Parathyroid adenoma (tissue), 2 donors: ENCODE data around the gene CCDC117.
A peak's percentile ranks its signal among the peaks of the same experiment; 100 is the strongest.
"Not testable (repeated sequence)": the region's sequence is repeated elsewhere in the genome, so short reads cannot be mapped to it uniquely, and the experiment has no call there.

Experiments used
- H2AFZ ChIP-seq: fragments of 300-600 bp; sonication (generic); one replicate; pipeline ENCODE4 v1.7.0; 2017; ENCODE audit warnings: antibody characterized with exemption, mild to moderate bottlenecking
- H3K27ac ChIP-seq: fragments of 300-600 bp; sonication (generic); one replicate; pipeline ENCODE4 v1.7.0; 2017
- H3K27me3 ChIP-seq: fragments of 300-600 bp; sonication (generic); one replicate; pipeline ENCODE4 v1.7.0; 2017; ENCODE audit warnings: low read length; ENCODE audit not compliant: control insufficient read depth, insufficient read depth
- H3K36me3 ChIP-seq: fragments of 300-600 bp; sonication (generic); one replicate; pipeline ENCODE4 v1.7.0; 2017; ENCODE audit warnings: low read length; ENCODE audit not compliant: control insufficient read depth, insufficient read depth
- H3K4me1 ChIP-seq: fragments of 300-600 bp; sonication (generic); one replicate; pipeline ENCODE4 v1.7.0; 2017; ENCODE audit warnings: control low read depth
- H3K4me2 ChIP-seq: fragments of 300-600 bp; sonication (generic); one replicate; pipeline ENCODE4 v1.7.0; 2017; ENCODE audit warnings: low read length
- H3K4me3 ChIP-seq: fragments of 300-600 bp; sonication (generic); one replicate; pipeline ENCODE4 v1.7.0; 2017; ENCODE audit warnings: low read depth, low read length
- H3K79me2 ChIP-seq: fragments of 300-600 bp; sonication (generic); one replicate; pipeline ENCODE4 v1.7.0; 2017; ENCODE audit warnings: control low read depth
- H3K9ac ChIP-seq: fragments of 300-600 bp; sonication (generic); one replicate; pipeline ENCODE4 v1.7.0; 2017; ENCODE audit warnings: mild to moderate bottlenecking
- H3K9me3 ChIP-seq: fragments of 300-600 bp; sonication (generic); one replicate; pipeline ENCODE4 v1.7.0; 2017; ENCODE audit warnings: low read length; ENCODE audit not compliant: control insufficient read depth
- CTCF ChIP-seq: fragments of 300-600 bp; sonication (generic); IDR thresholded peaks from one replicate; pipeline ENCODE4 v1.7.0; 2017; ENCODE audit warnings: antibody characterized with exemption, mild to moderate bottlenecking
- donor health status: primary hyperparathyroidism.

The CCDC117 gene

DNA sequence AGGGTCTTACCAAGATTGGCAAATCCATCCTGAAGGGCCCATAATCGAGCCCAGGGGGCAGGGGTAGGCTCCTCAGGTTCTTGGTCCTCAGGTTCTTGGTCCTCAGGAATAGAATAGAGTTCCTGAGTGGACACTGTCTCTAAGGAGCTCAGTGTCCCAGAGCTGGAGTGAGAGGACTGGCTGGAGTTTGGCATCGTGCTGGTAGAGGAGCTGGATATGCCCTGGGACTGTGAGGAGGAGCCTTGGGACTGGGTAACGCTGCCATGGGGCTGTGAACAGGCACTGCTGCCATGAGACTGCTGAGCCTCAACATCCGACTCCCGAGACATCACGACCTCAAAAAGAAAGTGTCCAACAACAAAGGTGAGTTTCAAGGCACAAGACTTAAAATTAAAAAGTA lies 38.1 kb upstream of the CCDC117 start:
- no peaks in the 10 kb centered on the region for H3K4me1 ChIP-seq
- no peaks in the 10 kb centered on the region for H3K9me3 ChIP-seq
- H2AFZ ChIP-seq = no peak overlapping the region
- TF ChIP-seq CTCF = no peak
- no peaks in the 10 kb centered on the region for H3K36me3 ChIP-seq
- no peak overlapping the region for H3K9ac ChIP-seq
- H3K27me3 ChIP-seq = no peaks in the 10 kb centered on the region
- H3K4me3 ChIP-seq = no peak overlapping the region
- H3K79me2 ChIP-seq = no peaks in the 10 kb centered on the region
- H3K4me2 ChIP-seq = no peak overlapping the region
- no peak overlapping the region for H3K27ac ChIP-seq

DNA sequence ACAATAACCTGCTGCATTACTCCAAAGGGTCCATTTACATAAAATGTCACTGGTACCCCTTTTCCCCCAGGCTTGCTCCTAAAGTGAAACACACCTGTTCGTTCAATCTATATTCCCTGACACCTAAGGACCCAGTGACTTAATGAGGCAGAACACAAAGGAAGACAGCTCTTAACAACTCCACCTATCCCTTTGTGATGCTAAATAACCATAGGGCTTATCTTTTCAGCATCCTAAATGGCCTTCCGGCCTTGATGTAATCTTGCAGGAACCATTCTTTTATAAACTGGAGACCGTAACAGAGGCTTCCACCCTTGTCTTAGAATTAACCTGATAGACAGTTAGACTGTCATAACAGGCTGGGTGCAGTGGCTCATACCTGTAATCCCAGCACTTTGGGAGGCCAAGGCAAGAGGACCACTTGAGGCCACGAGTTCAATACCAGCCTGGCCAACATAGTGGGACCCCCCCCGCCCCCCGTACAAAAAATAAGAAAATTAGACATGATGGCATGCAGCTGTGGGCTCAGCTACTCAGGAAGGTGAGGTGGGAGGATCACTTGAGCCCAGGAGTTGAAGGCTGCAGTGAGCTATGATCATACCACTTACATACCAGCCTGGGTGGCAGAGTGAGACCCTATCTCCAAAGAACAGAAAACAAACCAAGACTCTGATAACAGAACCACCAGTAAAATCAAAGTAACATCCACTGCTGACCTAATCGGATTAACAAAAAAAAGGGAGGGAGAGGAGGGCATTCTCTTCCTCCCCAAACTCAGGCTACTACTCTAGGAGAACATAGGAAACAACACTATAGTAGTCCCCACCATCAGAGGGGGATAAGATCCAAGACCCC lies 36.0 kb upstream of the CCDC117 start:
- H3K27me3 ChIP-seq = no peaks in the 10 kb centered on the region
- H2AFZ ChIP-seq = no peak overlapping the region
- no peaks in the 10 kb centered on the region for H3K4me1 ChIP-seq
- no peaks in the 10 kb centered on the region for H3K9me3 ChIP-seq
- no peak overlapping the region for H3K9ac ChIP-seq
- H3K4me3 ChIP-seq = no peak overlapping the region
- no peaks in the 10 kb centered on the region for H3K36me3 ChIP-seq
- TF ChIP-seq CTCF = no peak
- H3K79me2 ChIP-seq = no peaks in the 10 kb centered on the region
- no peak overlapping the region for H3K27ac ChIP-seq
- no peak overlapping the region for H3K4me2 ChIP-seq

DNA sequence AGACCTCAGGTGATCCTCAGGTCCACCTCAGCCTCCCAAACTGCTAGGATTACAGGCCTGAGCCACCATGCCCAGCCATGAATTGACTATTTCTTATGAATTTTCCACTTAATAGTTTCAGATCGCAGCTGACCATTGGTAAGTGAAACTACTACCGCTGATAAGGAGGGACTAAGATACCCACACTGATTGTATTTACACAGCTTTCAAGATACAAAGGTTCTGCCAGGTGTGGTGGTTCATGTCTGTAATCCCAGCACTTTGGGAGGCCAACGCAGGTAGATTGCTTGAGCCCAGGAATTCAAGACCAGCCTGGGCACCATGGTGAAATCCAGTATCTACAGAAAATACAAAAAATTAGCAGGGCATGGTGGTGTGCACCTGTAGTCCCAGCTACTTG lies 34.8 kb upstream of the CCDC117 start:
- Histone ChIP-seq H3K4me2 (no peak overlapping the region), H3K9me3 (no peaks in the 10 kb centered on the region), H3K79me2 (no peaks in the 10 kb centered on the region), H3K27me3 (no peaks in the 10 kb centered on the region), H3K4me3 (no peak overlapping the region), H3K4me1 (no peaks in the 10 kb centered on the region), H3K36me3 (no peaks in the 10 kb centered on the region), H3K9ac (no peak overlapping the region), H2AFZ (no peak overlapping the region), H3K27ac (no peak overlapping the region)
- TF ChIP-seq CTCF = no peak

- not testable (repeated sequence) for H3K4me3 ChIP-seq, H2AFZ ChIP-seq, H3K4me2 ChIP-seq, H3K27me3 ChIP-seq, H3K9me3 ChIP-seq, H3K9ac ChIP-seq, H3K79me2 ChIP-seq, H3K4me1 ChIP-seq, H3K27ac ChIP-seq, H3K36me3 ChIP-seq
Observed at GRCh38 chr22:28738876-28739275, 33.6 kb upstream of the CCDC117 start.

DNA sequence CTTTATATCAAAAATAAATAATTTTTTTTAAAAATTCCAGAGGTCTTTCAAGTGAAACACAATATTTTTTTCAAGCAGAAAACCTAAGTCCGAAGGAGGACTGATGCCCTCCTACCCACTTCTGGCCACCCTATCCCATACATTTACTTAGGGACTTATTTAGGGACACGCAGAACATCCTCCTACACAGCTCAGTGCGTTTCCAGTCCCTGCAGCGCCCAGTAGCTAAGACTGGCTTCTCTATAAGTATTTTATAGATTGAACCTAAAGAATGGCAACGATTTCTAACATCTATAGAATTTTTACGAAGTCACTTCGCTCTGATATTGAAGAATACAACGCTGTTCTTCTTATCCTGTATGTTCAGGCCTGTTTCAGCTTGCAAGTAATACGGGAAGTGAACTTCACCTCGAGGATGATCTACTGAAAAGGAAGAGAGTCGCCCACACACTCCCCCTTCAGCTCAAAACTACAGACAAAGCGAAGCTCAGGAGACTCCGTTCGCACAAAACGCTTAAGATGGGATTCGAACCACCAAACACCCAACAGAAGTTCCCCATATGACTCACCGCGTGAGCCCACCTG lies 31.2 kb upstream of the CCDC117 start:
- no peaks in the 10 kb centered on the region for H3K9me3 ChIP-seq
- no peaks in the 10 kb centered on the region for H3K4me1 ChIP-seq
- H3K27ac ChIP-seq = no peak overlapping the region
- no peak for TF ChIP-seq CTCF
- no peaks in the 10 kb centered on the region for H3K36me3 ChIP-seq
- peak overlapping the region; percentile 100 for H3K4me3 ChIP-seq
- H2AFZ ChIP-seq = peak overlapping the region; percentile 90
- H3K79me2 ChIP-seq = no peaks in the 10 kb centered on the region
- H3K4me2 ChIP-seq = peak overlapping the region; percentile 90
- H3K27me3 ChIP-seq = no peaks in the 10 kb centered on the region
- no peak overlapping the region for H3K9ac ChIP-seq
